Parathyroid adenoma (tissue), 2 donors: Measurements from ENCODE around the gene ACSL1.
"Not testable (repeated sequence)": the region's sequence is repeated elsewhere in the genome, so short reads cannot be mapped to it uniquely, and the experiment has no call there.

Experiments
- H2AFZ ChIP-seq: fragments of 300-600 bp; sonication (generic); one replicate; pipeline ENCODE4 v1.7.0; 2017; ENCODE audit warnings: antibody characterized with exemption, mild to moderate bottlenecking
- H3K27ac ChIP-seq: fragments of 300-600 bp; sonication (generic); one replicate; pipeline ENCODE4 v1.7.0; 2017
- H3K27me3 ChIP-seq: fragments of 300-600 bp; sonication (generic); one replicate; pipeline ENCODE4 v1.7.0; 2017; ENCODE audit warnings: low read length; ENCODE audit not compliant: control insufficient read depth, insufficient read depth
- H3K36me3 ChIP-seq: fragments of 300-600 bp; sonication (generic); one replicate; pipeline ENCODE4 v1.7.0; 2017; ENCODE audit warnings: low read length; ENCODE audit not compliant: control insufficient read depth, insufficient read depth
- H3K4me1 ChIP-seq: fragments of 300-600 bp; sonication (generic); one replicate; pipeline ENCODE4 v1.7.0; 2017; ENCODE audit warnings: control low read depth
- H3K4me2 ChIP-seq: fragments of 300-600 bp; sonication (generic); one replicate; pipeline ENCODE4 v1.7.0; 2017; ENCODE audit warnings: low read length
- H3K4me3 ChIP-seq: fragments of 300-600 bp; sonication (generic); one replicate; pipeline ENCODE4 v1.7.0; 2017; ENCODE audit warnings: low read depth, low read length
- H3K79me2 ChIP-seq: fragments of 300-600 bp; sonication (generic); one replicate; pipeline ENCODE4 v1.7.0; 2017; ENCODE audit warnings: control low read depth
- H3K9ac ChIP-seq: fragments of 300-600 bp; sonication (generic); one replicate; pipeline ENCODE4 v1.7.0; 2017; ENCODE audit warnings: mild to moderate bottlenecking
- H3K9me3 ChIP-seq: fragments of 300-600 bp; sonication (generic); one replicate; pipeline ENCODE4 v1.7.0; 2017; ENCODE audit warnings: low read length; ENCODE audit not compliant: control insufficient read depth
- CTCF ChIP-seq: fragments of 300-600 bp; sonication (generic); IDR thresholded peaks from one replicate; pipeline ENCODE4 v1.7.0; 2017; ENCODE audit warnings: antibody characterized with exemption, mild to moderate bottlenecking
- donor health status: primary hyperparathyroidism.

Gene ACSL1

GRCh38 chr4:184845367-184846021 is 19.7 kb upstream of the ACSL1 start:
- Histone ChIP-seq H3K36me3 (no peaks in the 10 kb centered on the region), H2AFZ (no peak overlapping the region), H3K9ac (no peak overlapping the region), H3K4me3 (no peak overlapping the region), H3K27ac (no peak overlapping the region), H3K79me2 (no peaks in the 10 kb centered on the region), H3K27me3 (no peaks in the 10 kb centered on the region), H3K4me2 (no peak overlapping the region), H3K4me1 (no peaks in the 10 kb centered on the region), H3K9me3 (no peaks in the 10 kb centered on the region)
- TF ChIP-seq CTCF: no peak

- no peak for TF ChIP-seq CTCF
- Histone ChIP-seq H3K4me2 (no peak overlapping the region), H3K79me2 (no peaks in the 10 kb centered on the region), H3K9ac (no peak overlapping the region), H3K4me1 (no peaks in the 10 kb centered on the region), H3K4me3 (no peak overlapping the region), H3K36me3 (no peaks in the 10 kb centered on the region), H3K9me3 (no peaks in the 10 kb centered on the region), H3K27ac (no peak overlapping the region), H3K27me3 (no peaks in the 10 kb centered on the region), H2AFZ (no peak overlapping the region)
Observed at GRCh38 chr4:184844742-184845141, 19.0 kb upstream of the ACSL1 start.

GRCh38 chr4:184843984-184844554 is 18.3 kb upstream of the ACSL1 start:
- Histone ChIP-seq H3K4me1 (no peaks in the 10 kb centered on the region), H2AFZ (no peak overlapping the region), H3K36me3 (no peaks in the 10 kb centered on the region), H3K9me3 (no peaks in the 10 kb centered on the region), H3K9ac (no peak overlapping the region), H3K4me3 (no peak overlapping the region), H3K4me2 (no peak overlapping the region), H3K27ac (no peak overlapping the region), H3K79me2 (no peaks in the 10 kb centered on the region), H3K27me3 (no peaks in the 10 kb centered on the region)
- no peak for TF ChIP-seq CTCF

- H3K9ac ChIP-seq, H3K27me3 ChIP-seq, H3K4me1 ChIP-seq, H2AFZ ChIP-seq, H3K36me3 ChIP-seq, H3K27ac ChIP-seq, H3K79me2 ChIP-seq, H3K9me3 ChIP-seq, H3K4me3 ChIP-seq, H3K4me2 ChIP-seq: not testable (repeated sequence)
Observed at GRCh38 chr4:184839075-184839399, 13.3 kb upstream of the ACSL1 start.

GRCh38 chr4:184838249-184839074 is 12.7 kb upstream of the ACSL1 start:
- Histone ChIP-seq H3K4me1 (no peaks in the 10 kb centered on the region), H2AFZ (no peak overlapping the region), H3K36me3 (no peaks in the 10 kb centered on the region), H3K4me3 (no peak overlapping the region), H3K27me3 (no peaks in the 10 kb centered on the region), H3K79me2 (no peaks in the 10 kb centered on the region), H3K4me2 (no peak overlapping the region), H3K9ac (no peak overlapping the region), H3K9me3 (no peaks in the 10 kb centered on the region), H3K27ac (no peak overlapping the region)
- TF ChIP-seq CTCF: no peak
